Measurements from ENCODE around the gene LYL1. TPM values are rescaled to one million over a fixed set of nuclear protein-coding genes. Genes with fewer than 3 reads are reported as not detected.

LYL1 gene
- total RNA-seq, 2 experiments from 2014 or later: 66.8 to 72.5 TPM

GRCh38 chr19:13133241-13133870, 30.7 kb upstream of the LYL1 start:
- Histone ChIP-seq H3K79me2 (ENCODE audit: insufficient read depth, low read depth, low read length) (peaks cover 12% of the 10 kb centered on the region; the same call in 1 of the 2 replicates), H4K20me1 (ENCODE audit: insufficient read depth, low read length) (no peaks in the 10 kb centered on the region; the same call in 1 of the 2 replicates), H3K4me1 (ENCODE audit: insufficient read depth, low read length, poor library complexity, severe bottlenecking) (no peaks in the 10 kb centered on the region), H3K9me2 (ENCODE audit: insufficient read depth, low read length) (no peaks in the 10 kb centered on the region), H3K9me3 (ENCODE audit: low read length) (no peaks in the 10 kb centered on the region), H3K4me2 (ENCODE audit: low read length) (no peak overlapping the region), H2AFZ (ENCODE audit: low read length) (no peak overlapping the region), H3K36me3 (ENCODE audit: insufficient read depth, low read length) (peaks cover 82% of the 10 kb centered on the region), H3K4me3 (ENCODE audit: low read depth, low read length, poor library complexity, severe bottlenecking) (no peak overlapping the region), H3K27ac (ENCODE audit: low read depth, low read length, poor library complexity, severe bottlenecking) (no peak overlapping the region)
- BruUV-seq (replicated peaks): no TSS peak
- ChIA-PET POLR2A (interaction anchor here (1.3 kb wide), 1 partner anchor 10 kb away, joined by 3 read pairs; no protein-coding TSS in a partner anchor), CTCF (ENCODE audit: unreplicated experiment) (no interaction called here)
- TF ChIP-seq CTCF (conservative IDR thresholded peaks at IDR 0.05; ENCODE audit: low read length) (no peak), EZH2phosphoT487 (IDR thresholded peaks at IDR 0.05; ENCODE audit: borderline replicate concordance, low read depth, low read length) (no peak)
- no peak for DNase-seq (ENCODE audit: low spot score)
- intact Hi-C loops (cut with micrococcal nuclease; ENCODE audit: unreplicated experiment): no loop called here

DNA sequence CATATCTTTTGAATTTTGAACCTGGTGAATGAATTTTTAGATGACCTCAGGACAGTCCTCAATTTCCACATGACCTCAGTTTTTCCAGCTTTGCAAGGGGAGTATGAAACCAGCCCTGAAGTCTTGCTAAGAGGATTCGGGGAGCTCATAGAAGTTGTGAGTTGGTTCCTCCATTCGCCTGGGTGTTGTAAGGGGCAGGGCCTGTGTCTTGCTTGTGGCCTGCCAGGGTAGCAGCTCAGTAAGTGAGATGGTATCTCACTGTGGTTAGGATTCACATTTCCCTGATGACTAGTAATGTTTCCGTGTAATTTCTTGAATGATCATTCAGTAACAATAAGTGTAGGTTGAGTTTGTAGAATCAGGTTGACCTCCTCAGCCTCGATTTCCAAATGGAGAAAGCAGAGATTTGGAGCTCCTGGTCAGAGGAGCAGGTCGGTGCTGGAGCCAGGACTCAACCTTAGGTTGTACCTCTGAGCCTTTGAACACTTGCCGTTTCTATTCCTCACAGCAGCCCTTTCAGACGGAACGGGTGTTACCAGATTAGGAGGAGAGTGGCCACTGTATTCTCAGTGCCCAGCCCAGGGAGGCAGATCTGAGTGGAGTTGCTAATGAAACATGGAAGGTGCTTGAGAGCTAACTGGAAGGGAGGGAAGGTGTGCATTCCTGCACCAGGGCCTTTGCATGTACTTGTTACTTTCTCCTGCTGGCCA, 30.0 kb upstream of the LYL1 start:
- Histone ChIP-seq H3K9me3 (ENCODE audit: low read length) (no peaks in the 10 kb centered on the region), H3K27ac (ENCODE audit: low read depth, low read length, poor library complexity, severe bottlenecking) (no peak overlapping the region), H4K20me1 (ENCODE audit: insufficient read depth, low read length) (no peaks in the 10 kb centered on the region; the same call in 1 of the 2 replicates), H3K4me2 (ENCODE audit: low read length) (no peak overlapping the region), H2AFZ (ENCODE audit: low read length) (no peak overlapping the region), H3K4me1 (ENCODE audit: insufficient read depth, low read length, poor library complexity, severe bottlenecking) (no peaks in the 10 kb centered on the region), H3K9me2 (ENCODE audit: insufficient read depth, low read length) (no peaks in the 10 kb centered on the region), H3K36me3 (ENCODE audit: insufficient read depth, low read length) (peaks cover 82% of the 10 kb centered on the region), H3K4me3 (ENCODE audit: low read depth, low read length, poor library complexity, severe bottlenecking) (no peak overlapping the region), H3K79me2 (ENCODE audit: insufficient read depth, low read depth, low read length) (peaks cover 13% of the 10 kb centered on the region; the same call in 1 of the 2 replicates)
- TF ChIP-seq CTCF (conservative IDR thresholded peaks at IDR 0.05; ENCODE audit: low read length): no peak
- no peak for TF ChIP-seq EZH2phosphoT487 (IDR thresholded peaks at IDR 0.05; ENCODE audit: borderline replicate concordance, low read depth, low read length)
- no peak for DNase-seq (ENCODE audit: low spot score)
- no TSS peak for BruUV-seq (replicated peaks)
- POLR2A ChIA-PET: interaction anchor here (0.7 to 1.3 kb wide), 2 partner anchors 9 to 90 kb away, joined by 3 to 6 read pairs; no protein-coding TSS in a partner anchor
- intact Hi-C loops (cut with micrococcal nuclease; ENCODE audit: unreplicated experiment): no loop called here
- CTCF ChIA-PET (ENCODE audit: unreplicated experiment): no interaction called here
